Progenitor cell of endocrine pancreas (in vitro differentiated cells): ENCODE data around the gene LAT. TPM values are rescaled to one million over a fixed set of nuclear protein-coding genes. Genes with fewer than 3 reads are reported as not detected.
A peak's percentile ranks its signal among the peaks of the same experiment; 100 is the strongest.
"Not testable (repeated sequence)": the region's sequence is repeated elsewhere in the genome, so short reads cannot be mapped to it uniquely, and the experiment has no call there.

Experiments
- DNase-seq: peaks from one replicate; pipeline ENCODE4 v3.0.0; 2021; ENCODE audit warnings: low spot score; ENCODE audit not compliant: unreplicated experiment
- H3K27ac Mint-ChIP-seq: 2 replicates; pipeline ENCODE4 v1.8.0; 2021; ENCODE audit warnings: mild to moderate bottlenecking, moderate library complexity, mixed read lengths
- H3K27me3 Mint-ChIP-seq: 2 replicates; pipeline ENCODE4 v1.8.0; 2021; ENCODE audit warnings: mixed read lengths
- H3K36me3 Mint-ChIP-seq: 2 replicates; pipeline ENCODE4 v1.8.0; 2022; ENCODE audit warnings: mixed read lengths; ENCODE audit not compliant: insufficient read depth
- H3K4me1 Mint-ChIP-seq: 2 replicates; pipeline ENCODE4 v1.8.0; 2021; ENCODE audit warnings: low read depth, mixed read lengths
- H3K4me3 Mint-ChIP-seq: 2 replicates; pipeline ENCODE4 v1.8.0; 2021; ENCODE audit warnings: low read depth, mild to moderate bottlenecking, moderate library complexity, mixed read lengths
- H3K9me3 Mint-ChIP-seq: 2 replicates; pipeline ENCODE4 v1.8.0; 2021; ENCODE audit warnings: low read depth, mixed read lengths
- total RNA-seq: library from RNA; stranded (reverse); gene quantifications from 2 replicates; pipeline ENCODE4 v1.2.1, GENCODE V29; 2021
- TF ChIP-seq, protein P1 (sequence below): fragments of 200-600 bp; sonication (generic); IDR thresholded peaks from one replicate; pipeline ENCODE4 v1.5.0; 2021; ENCODE audit warnings: antibody characterized with exemption, mild to moderate bottlenecking; ENCODE audit not compliant: unreplicated experiment

Gene LAT
- total RNA-seq, 1 donor from 2014 or later, result 8.0 TPM

DNA sequence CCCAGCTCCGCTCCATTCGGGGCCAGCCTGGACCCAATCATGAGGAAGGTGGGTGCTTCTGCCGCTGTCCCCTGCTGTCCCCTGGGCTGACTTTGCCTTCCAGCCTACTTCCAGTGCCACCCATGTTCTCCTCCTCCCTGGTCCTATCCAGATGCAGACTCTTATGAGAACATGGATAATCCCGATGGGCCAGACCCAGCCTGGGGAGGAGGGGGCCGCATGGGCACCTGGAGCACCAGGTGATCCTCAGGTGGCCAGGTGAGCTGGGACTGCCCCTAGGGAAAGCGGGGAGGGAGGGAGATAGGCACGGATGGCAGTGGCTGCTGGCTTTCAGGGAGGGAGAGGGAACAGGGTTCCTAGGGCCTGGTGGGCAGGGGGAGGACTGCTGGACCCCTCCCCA is 46.1 kb upstream of the LAT start:
- no peak for DNase-seq
- peaks cover 16% of the 10 kb centered on the region for H3K27me3 Mint-ChIP-seq
- H3K36me3 Mint-ChIP-seq, result no peaks in the 10 kb centered on the region
- TF ChIP-seq, protein P1, sequence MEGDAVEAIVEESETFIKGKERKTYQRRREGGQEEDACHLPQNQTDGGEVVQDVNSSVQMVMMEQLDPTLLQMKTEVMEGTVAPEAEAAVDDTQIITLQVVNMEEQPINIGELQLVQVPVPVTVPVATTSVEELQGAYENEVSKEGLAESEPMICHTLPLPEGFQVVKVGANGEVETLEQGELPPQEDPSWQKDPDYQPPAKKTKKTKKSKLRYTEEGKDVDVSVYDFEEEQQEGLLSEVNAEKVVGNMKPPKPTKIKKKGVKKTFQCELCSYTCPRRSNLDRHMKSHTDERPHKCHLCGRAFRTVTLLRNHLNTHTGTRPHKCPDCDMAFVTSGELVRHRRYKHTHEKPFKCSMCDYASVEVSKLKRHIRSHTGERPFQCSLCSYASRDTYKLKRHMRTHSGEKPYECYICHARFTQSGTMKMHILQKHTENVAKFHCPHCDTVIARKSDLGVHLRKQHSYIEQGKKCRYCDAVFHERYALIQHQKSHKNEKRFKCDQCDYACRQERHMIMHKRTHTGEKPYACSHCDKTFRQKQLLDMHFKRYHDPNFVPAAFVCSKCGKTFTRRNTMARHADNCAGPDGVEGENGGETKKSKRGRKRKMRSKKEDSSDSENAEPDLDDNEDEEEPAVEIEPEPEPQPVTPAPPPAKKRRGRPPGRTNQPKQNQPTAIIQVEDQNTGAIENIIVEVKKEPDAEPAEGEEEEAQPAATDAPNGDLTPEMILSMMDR, result no peak
- H3K9me3 Mint-ChIP-seq, result no peaks in the 10 kb centered on the region
- H3K4me3 Mint-ChIP-seq, result no peak overlapping the region
- peaks cover 2% of the 10 kb centered on the region for H3K4me1 Mint-ChIP-seq
- no peak overlapping the region for H3K27ac Mint-ChIP-seq

DNA sequence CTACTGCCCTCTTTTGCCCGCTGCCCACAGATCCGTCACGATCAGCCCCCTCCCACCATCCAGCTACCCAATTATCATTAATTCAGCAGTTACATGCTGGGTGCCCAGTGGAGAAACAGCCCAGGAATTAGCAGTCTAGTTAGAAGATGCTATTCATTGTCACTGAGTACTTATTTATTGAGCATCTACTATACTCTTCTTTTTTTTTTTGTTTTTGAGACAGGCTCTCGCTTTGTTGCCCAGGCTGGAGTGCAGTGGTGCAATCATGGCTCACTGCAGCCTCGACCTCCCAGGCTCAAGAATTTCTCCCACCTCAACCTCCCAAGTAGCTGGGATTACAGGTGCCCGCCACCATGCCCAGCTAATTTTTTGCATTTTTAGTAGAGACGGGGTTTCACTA is 45.0 kb upstream of the LAT start:
- H3K9me3 Mint-ChIP-seq, H3K36me3 Mint-ChIP-seq, H3K4me3 Mint-ChIP-seq, H3K27ac Mint-ChIP-seq, DNase-seq, H3K4me1 Mint-ChIP-seq: not testable (repeated sequence)
- peaks cover 13% of the 10 kb centered on the region for H3K27me3 Mint-ChIP-seq

DNA sequence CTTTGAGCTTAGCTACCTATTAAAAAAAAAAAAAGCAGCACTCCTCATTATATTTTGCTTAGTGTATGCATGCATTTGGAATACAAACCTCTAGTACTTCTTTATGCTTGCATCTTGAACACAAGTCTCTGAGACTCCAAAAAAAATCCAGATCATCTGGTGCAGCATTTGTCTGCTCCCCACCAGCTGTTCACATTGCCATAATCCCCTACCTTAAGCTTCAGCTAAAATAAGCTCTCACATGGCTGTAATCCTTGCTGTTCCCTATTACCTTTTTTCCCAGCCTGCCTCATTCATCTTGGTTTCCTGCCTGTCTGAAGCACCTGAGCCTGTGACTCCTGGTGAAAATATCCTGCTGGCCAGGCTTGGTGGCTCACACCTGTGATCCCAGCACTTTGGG is 41.6 kb upstream of the LAT start:
- Mint-ChIP-seq H3K9me3 (no peaks in the 10 kb centered on the region), H3K27me3 (peaks cover 15% of the 10 kb centered on the region), H3K4me1 (peaks cover 4% of the 10 kb centered on the region), H3K27ac (no peak overlapping the region), H3K4me3 (no peak overlapping the region), H3K36me3 (no peaks in the 10 kb centered on the region)
- TF ChIP-seq, protein P1, result no peak
- DNase-seq, result no peak

DNA sequence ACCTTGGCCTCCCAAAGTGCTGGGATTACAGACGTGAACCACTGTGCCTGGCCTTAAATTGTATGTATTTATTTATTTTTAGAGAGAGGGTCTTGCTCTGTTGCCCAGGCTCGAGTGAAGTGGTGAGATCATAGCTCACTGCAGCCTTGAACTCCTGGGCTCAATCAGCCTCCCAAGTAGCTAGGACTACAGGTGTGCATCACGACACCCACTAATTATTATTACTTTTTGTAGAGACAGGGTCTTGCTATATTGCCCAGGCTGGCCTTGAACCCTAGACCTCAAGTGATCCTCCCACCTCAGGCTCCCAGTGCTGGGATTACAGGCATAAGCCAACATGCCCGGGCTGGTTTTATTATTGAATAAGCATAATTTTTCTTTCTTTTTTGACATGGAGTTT is 38.2 kb upstream of the LAT start:
- no peaks in the 10 kb centered on the region for H3K9me3 Mint-ChIP-seq
- no peak for DNase-seq
- H3K36me3 Mint-ChIP-seq, result no peaks in the 10 kb centered on the region
- H3K4me1 Mint-ChIP-seq, result peaks cover 9% of the 10 kb centered on the region
- no peak overlapping the region for H3K27ac Mint-ChIP-seq
- TF ChIP-seq, protein P1, result no peak
- peaks cover 11% of the 10 kb centered on the region for H3K27me3 Mint-ChIP-seq
- no peak overlapping the region for H3K4me3 Mint-ChIP-seq

DNA sequence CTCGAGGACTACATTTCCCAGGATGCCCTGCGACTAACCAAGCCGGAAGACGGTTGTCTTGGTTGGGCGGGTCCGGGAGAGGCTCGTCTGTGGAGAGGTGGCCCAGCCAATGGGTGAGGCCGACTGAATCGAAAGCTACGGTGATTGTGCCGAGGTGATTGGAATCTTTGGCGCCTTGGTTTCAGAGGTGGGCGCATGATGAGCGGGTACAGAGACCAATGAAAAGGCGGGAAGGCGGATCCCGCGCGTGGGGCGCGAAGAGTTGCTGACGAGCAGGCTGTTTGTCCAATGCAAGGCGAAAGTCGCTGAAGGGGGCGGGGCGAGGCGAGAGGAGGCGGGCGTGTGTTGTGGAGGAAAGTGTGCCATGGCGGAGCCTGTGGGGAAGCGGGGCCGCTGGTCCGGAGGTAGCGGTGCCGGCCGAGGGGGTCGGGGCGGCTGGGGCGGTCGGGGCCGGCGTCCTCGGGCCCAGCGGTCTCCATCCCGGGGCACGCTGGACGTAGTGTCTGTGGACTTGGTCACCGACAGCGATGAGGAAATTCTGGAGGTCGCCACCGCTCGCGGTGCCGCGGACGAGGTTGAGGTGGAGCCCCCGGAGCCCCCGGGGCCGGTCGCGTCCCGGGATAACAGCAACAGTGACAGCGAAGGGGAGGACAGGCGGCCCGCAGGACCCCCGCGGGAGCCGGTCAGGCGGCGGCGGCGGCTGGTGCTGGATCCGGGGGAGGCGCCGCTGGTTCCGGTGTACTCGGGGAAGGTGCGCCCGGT is 34.0 kb upstream of the LAT start, which contains the start of gene NFATC2IP:
Gene NFATC2IP, plus strand, starts transcription at position 290 of the 762 bp plus-strand sequence. Its CDS starts 75 bp downstream, at position 365.
- Mint-ChIP-seq H3K36me3 (no peaks in the 10 kb centered on the region), H3K4me3 (peak within 1 kb of the TSS; percentile 99), H3K27me3 (peaks cover 7% of the 10 kb centered on the region), H3K9me3 (no peaks in the 10 kb centered on the region), H3K27ac (peak within 1 kb of the TSS; percentile 92), H3K4me1 (peaks cover 12% of the 10 kb centered on the region)
- peak; percentile 98 for DNase-seq
- TF ChIP-seq, protein P1, result no peak
